HEK293 (cell line): ENCODE data around the gene PLCB3.

ENCODE experiments used
- BCL11A ChIP-seq: fragments of 450-650 bp; formaldehyde crosslinking; IDR thresholded peaks from 2 replicates; pipeline ENCODE4 v1.5.1; 2016; ENCODE audit warnings: low read depth, missing biosample characterization, missing genetic modification characterization
- SCRT1 ChIP-seq: fragments of 450-650 bp; formaldehyde crosslinking; IDR thresholded peaks from 2 replicates; pipeline ENCODE4 v1.5.1; 2016; ENCODE audit warnings: missing biosample characterization, missing genetic modification characterization, borderline replicate concordance
- ZFP69B ChIP-seq: fragments of 450-650 bp; formaldehyde crosslinking; IDR thresholded peaks from 2 replicates; pipeline ENCODE4 v1.5.1; 2016; ENCODE audit warnings: missing biosample characterization, missing genetic modification characterization
- ZNF214 ChIP-seq: fragments of 450-650 bp; formaldehyde crosslinking; IDR thresholded peaks from 2 replicates; pipeline ENCODE4 v1.5.1; 2017; ENCODE audit warnings: missing biosample characterization, mild to moderate bottlenecking, missing genetic modification characterization, borderline replicate concordance
- ZNF629 ChIP-seq: fragments of 450-650 bp; formaldehyde crosslinking; IDR thresholded peaks from 2 replicates; pipeline ENCODE4 v1.5.1; 2017; ENCODE audit warnings: missing biosample characterization, missing genetic modification characterization
- TF ChIP-seq, protein P1 (sequence below): fragments of 450-650 bp; formaldehyde crosslinking; IDR thresholded peaks from 2 replicates; pipeline ENCODE4 v1.5.1; 2016; ENCODE audit warnings: missing biosample characterization, missing genetic modification characterization
- TF ChIP-seq, protein P2 (sequence below): fragments of 450-650 bp; formaldehyde crosslinking; IDR thresholded peaks from 2 replicates; pipeline ENCODE4 v1.5.1; 2016; ENCODE audit warnings: missing biosample characterization, missing genetic modification characterization

DNA sequence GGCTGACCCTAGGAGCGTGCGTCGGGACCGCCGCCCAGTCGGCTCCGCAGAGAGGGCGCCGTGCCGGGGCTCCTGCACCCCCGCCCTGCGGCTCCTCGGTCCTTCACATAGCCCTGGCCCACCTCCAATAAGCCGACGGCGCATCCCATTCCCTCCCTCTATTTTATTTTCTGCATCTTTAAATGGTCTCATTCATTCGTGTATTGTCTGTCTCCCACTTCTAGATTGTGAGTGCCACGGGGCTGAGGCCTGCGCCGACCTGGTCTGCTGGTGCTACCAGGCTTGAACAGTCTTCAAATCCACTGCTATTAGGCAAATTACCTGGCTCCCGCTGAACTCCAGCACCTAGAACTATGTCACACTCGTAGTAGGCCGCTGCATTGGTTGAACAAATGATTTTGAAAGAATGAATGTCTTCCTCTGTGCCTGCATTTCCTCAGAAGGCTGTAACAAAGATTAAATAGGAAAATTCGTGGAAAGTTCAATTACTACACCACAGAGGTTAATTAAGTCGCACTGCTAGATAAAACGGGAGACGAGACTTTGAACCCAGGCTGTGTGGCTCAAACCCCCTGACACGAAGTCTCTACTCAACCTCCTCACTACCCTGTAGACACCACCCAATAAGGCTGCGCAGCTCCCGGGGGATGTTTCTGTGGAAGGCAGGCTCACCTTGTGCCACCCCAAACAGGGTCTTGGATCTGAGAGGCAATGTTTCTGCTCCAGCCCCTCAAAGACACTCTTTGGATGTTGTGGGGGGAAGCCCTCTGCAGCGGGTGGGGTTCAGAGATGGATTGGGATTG, 3.4 kb upstream of the PLCB3 start:
- TF ChIP-seq ZNF629 (tag by site-specific recombination) (no peak), SCRT1 (no peak), BCL11A (no peak), ZNF214 (tag by site-specific recombination) (no peak), ZFP69B (tag by site-specific recombination) (no peak)
- TF ChIP-seq, protein P1, sequence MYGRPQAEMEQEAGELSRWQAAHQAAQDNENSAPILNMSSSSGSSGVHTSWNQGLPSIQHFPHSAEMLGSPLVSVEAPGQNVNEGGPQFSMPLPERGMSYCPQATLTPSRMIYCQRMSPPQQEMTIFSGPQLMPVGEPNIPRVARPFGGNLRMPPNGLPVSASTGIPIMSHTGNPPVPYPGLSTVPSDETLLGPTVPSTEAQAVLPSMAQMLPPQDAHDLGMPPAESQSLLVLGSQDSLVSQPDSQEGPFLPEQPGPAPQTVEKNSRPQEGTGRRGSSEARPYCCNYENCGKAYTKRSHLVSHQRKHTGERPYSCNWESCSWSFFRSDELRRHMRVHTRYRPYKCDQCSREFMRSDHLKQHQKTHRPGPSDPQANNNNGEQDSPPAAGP (tag by site-specific recombination), result no peak
- TF ChIP-seq, protein P2, sequence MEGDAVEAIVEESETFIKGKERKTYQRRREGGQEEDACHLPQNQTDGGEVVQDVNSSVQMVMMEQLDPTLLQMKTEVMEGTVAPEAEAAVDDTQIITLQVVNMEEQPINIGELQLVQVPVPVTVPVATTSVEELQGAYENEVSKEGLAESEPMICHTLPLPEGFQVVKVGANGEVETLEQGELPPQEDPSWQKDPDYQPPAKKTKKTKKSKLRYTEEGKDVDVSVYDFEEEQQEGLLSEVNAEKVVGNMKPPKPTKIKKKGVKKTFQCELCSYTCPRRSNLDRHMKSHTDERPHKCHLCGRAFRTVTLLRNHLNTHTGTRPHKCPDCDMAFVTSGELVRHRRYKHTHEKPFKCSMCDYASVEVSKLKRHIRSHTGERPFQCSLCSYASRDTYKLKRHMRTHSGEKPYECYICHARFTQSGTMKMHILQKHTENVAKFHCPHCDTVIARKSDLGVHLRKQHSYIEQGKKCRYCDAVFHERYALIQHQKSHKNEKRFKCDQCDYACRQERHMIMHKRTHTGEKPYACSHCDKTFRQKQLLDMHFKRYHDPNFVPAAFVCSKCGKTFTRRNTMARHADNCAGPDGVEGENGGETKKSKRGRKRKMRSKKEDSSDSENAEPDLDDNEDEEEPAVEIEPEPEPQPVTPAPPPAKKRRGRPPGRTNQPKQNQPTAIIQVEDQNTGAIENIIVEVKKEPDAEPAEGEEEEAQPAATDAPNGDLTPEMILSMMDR (tag by site-specific recombination), result no peak
